ENCODE results near the gene ANKRD13C. TPM values are rescaled to one million over a fixed set of nuclear protein-coding genes. Genes with fewer than 3 reads are reported as not detected.

ANKRD13C gene
- polyA plus RNA-seq, 1 of the 3 experiments (the other 2 are of a cell fraction): 5.2 TPM

- H3K4me1 ChIP-seq (ENCODE audit: control insufficient read depth in 1 of 2, insufficient read depth in 2 of 2, low read depth in 1 of 2, low read length in 1 of 2): no peaks in the 10 kb centered on the region; a peak in 1 of 4 replicates
- peak overlapping the region in 1 of 2 experiments; percentile 75; a peak in 2 of 4 replicates for H3K27ac ChIP-seq (ENCODE audit: low read depth in 2 of 2, low read length in 1 of 2)
- ChIA-PET POLR2A (no interaction called here), CTCF (no interaction called here)
- no peak overlapping the region for H3K4me3 ChIP-seq (ENCODE audit: low read depth in 2 of 2, low read length in 1 of 2)
- H3K9me2 ChIP-seq: peaks cover 3% of the 10 kb centered on the region; the same call in 1 of the 2 replicates
- peaks cover 30% of the 10 kb centered on the region for H3F3A ChIP-seq (replicated peaks; ENCODE audit: insufficient read depth)
- H3K36me3 ChIP-seq (replicated peaks in 1 of 2; ENCODE audit: control insufficient read depth in 1 of 2, insufficient read depth in 2 of 2, low read length in 1 of 2): peaks cover 5 to 17% of the 10 kb centered on the region in 2 experiments
- no peak overlapping the region for H2AFZ ChIP-seq (ENCODE audit: low read depth)
- H3K9me3 ChIP-seq: no peaks in the 10 kb centered on the region
- peak; percentile 5; the same call in 1 of the 2 replicates for TF ChIP-seq FOSL2 (IDR thresholded peaks at IDR 0.05; ENCODE audit: borderline replicate concordance, low read depth)
- no peak for TF ChIP-seq YY1 (IDR thresholded peaks at IDR 0.05; ENCODE audit: low read depth)
- H3K79me2 ChIP-seq (ENCODE audit: insufficient read depth): peaks cover 87% of the 10 kb centered on the region
- peak overlapping the region; percentile 42 for H3K4me2 ChIP-seq
- no peaks in the 10 kb centered on the region for H3K27me3 ChIP-seq (ENCODE audit: insufficient read depth)
- 0 out of 2 replicates have a peak, but pooled peaks cover 3% of the 10 kb centered on the region for H4K20me1 ChIP-seq (ENCODE audit: insufficient read depth)
- no peak for DNase-seq
- peak overlapping the region; percentile 31; the same call in 1 of the 2 replicates for H3K9ac ChIP-seq
These were observed 34.8 kb downstream of the ANKRD13C start for GRCh38 chr1:70319750-70320149.

GRCh38 chr1:70318191-70318590, 36.3 kb downstream of the ANKRD13C start:
- POLR2A ChIA-PET: no interaction called here
- TF ChIP-seq JUND (IDR thresholded peaks at IDR 0.05): no peak
- no peak for TF ChIP-seq FOXJ3 (CRISPR knock-in tag; IDR thresholded peaks at IDR 0.05)
- Histone ChIP-seq H3K36me3 (replicated peaks in 1 of 2; ENCODE audit: control insufficient read depth in 1 of 2, insufficient read depth in 2 of 2, low read length in 1 of 2) (peaks cover 0 to 13% of the 10 kb centered on the region in 2 experiments), H3K9me2 (0 out of 2 replicates have a peak, but pooled peaks cover 3% of the 10 kb centered on the region), H3K4me3 (ENCODE audit: low read depth in 2 of 2, low read length in 1 of 2) (no peak overlapping the region), H4K20me1 (ENCODE audit: insufficient read depth) (no peaks in the 10 kb centered on the region), H3K4me2 (no peak overlapping the region), H3K79me2 (ENCODE audit: insufficient read depth) (peaks cover 84% of the 10 kb centered on the region), H3K9ac (no peak overlapping the region), H3K4me1 (ENCODE audit: control insufficient read depth in 1 of 2, insufficient read depth in 2 of 2, low read depth in 1 of 2, low read length in 1 of 2) (no peaks in the 10 kb centered on the region; a peak in 1 of 4 replicates), H3K27ac (ENCODE audit: low read depth in 2 of 2, low read length in 1 of 2) (no peak overlapping the region), H3K27me3 (ENCODE audit: insufficient read depth) (no peaks in the 10 kb centered on the region), H3K9me3 (no peaks in the 10 kb centered on the region), H2AFZ (ENCODE audit: low read depth) (no peak overlapping the region), H3F3A (replicated peaks; ENCODE audit: insufficient read depth) (peaks cover 32% of the 10 kb centered on the region)
- CTCF ChIA-PET: no interaction called here
- DNase-seq: no peak
- 71% methylated on average over 1 of the region's 1 CpG for WGBS (ENCODE audit: low lambda C conversion rate)

- H3K9ac ChIP-seq: no peak overlapping the region
- no peak overlapping the region for H3K4me3 ChIP-seq (ENCODE audit: low read depth in 2 of 2, low read length in 1 of 2)
- H3K27ac ChIP-seq (ENCODE audit: low read depth in 2 of 2, low read length in 1 of 2): no peak overlapping the region
- no peaks in the 10 kb centered on the region for H3K9me3 ChIP-seq
- CTCF ChIA-PET: interaction anchor here (1.1 kb wide), 1 partner anchor 90 kb away, joined by 3 read pairs; no protein-coding TSS in a partner anchor
- peaks cover 32% of the 10 kb centered on the region for H3F3A ChIP-seq (replicated peaks; ENCODE audit: insufficient read depth)
- H3K4me1 ChIP-seq (ENCODE audit: control insufficient read depth in 1 of 2, insufficient read depth in 2 of 2, low read depth in 1 of 2, low read length in 1 of 2): no peaks in the 10 kb centered on the region; a peak in 1 of 4 replicates
- no peaks in the 10 kb centered on the region for H4K20me1 ChIP-seq (ENCODE audit: insufficient read depth)
- no peaks in the 10 kb centered on the region for H3K27me3 ChIP-seq (ENCODE audit: insufficient read depth)
- WGBS (ENCODE audit: low lambda C conversion rate): 94% methylated on average over 3 of the region's 3 CpGs
- H3K79me2 ChIP-seq (ENCODE audit: insufficient read depth): peaks cover 73% of the 10 kb centered on the region
- H3K9me2 ChIP-seq: 0 out of 2 replicates have a peak, but pooled peaks cover 3% of the 10 kb centered on the region
- H3K4me2 ChIP-seq: no peak overlapping the region
- POLR2A ChIA-PET: interaction anchor here (0.8 kb wide), 1 partner anchor 10 kb away, joined by 3 read pairs; no protein-coding TSS in a partner anchor
- H3K36me3 ChIP-seq (replicated peaks in 1 of 2; ENCODE audit: control insufficient read depth in 1 of 2, insufficient read depth in 2 of 2, low read length in 1 of 2): peaks cover 0 to 12% of the 10 kb centered on the region in 2 experiments
- DNase-seq: no peak
- H2AFZ ChIP-seq (ENCODE audit: low read depth): no peak overlapping the region
- no peak for TF ChIP-seq JUND (IDR thresholded peaks at IDR 0.05)
- TF ChIP-seq FOSL2 (IDR thresholded peaks at IDR 0.05; ENCODE audit: borderline replicate concordance, low read depth): no peak
- TF ChIP-seq USF1 (IDR thresholded peaks at IDR 0.05; ENCODE audit: borderline replicate concordance, low read depth): no peak
- no peak for TF ChIP-seq SIN3A (IDR thresholded peaks at IDR 0.05; ENCODE audit: borderline replicate concordance, low read depth, low read length)
- no peak for TF ChIP-seq IRF3 (IDR thresholded peaks at IDR 0.05; ENCODE audit: low read depth, low read length)
- no peak for TF ChIP-seq GATA2 (CRISPR knock-in tag; IDR thresholded peaks at IDR 0.05)
- no peak for TF ChIP-seq MAX (IDR thresholded peaks at IDR 0.05; ENCODE audit: low read depth)
- TF ChIP-seq CHD2 (IDR thresholded peaks at IDR 0.05; ENCODE audit: low read length, partially characterized antibody): no peak
- no peak for TF ChIP-seq TEAD4 (IDR thresholded peaks at IDR 0.05; ENCODE audit: borderline replicate concordance, insufficient read depth)
- no peak for TF ChIP-seq ELF1 (IDR thresholded peaks at IDR 0.05)
- no peak for TF ChIP-seq EZH2phosphoT487 (IDR thresholded peaks at IDR 0.05; ENCODE audit: borderline replicate concordance, low read depth)
- no peak for TF ChIP-seq REST (IDR thresholded peaks at IDR 0.05; ENCODE audit: low read depth, low read length)
These were observed 37.4 kb downstream of the ANKRD13C start for GRCh38 chr1:70317087-70317486.
